Sigmoid colon (tissue), 7 donors: Measurements from ENCODE around the gene GLS. TPM values are rescaled to one million over a fixed set of nuclear protein-coding genes. Genes with fewer than 3 reads are reported as not detected.
"Not testable (repeated sequence)": the region's sequence is repeated elsewhere in the genome, so short reads cannot be mapped to it uniquely, and the experiment has no call there.

ENCODE experiments used
- DNase-seq: peaks from one replicate; pipeline ENCODE4 v3.0.0-alpha.2; 2019
- H3K27ac ChIP-seq, 4 donors: fragments of 200-600 bp; sonication (generic); one replicate each; pipeline ENCODE4 v1.5.1; 2016 to 2019; ENCODE audit warnings: mild to moderate bottlenecking in 1 of 4
- H3K27me3 ChIP-seq, 3 donors: fragments of 200-600 bp; sonication (generic); one replicate each; pipeline ENCODE4 v1.5.1; 2019; ENCODE audit warnings: mild to moderate bottlenecking in 1 of 3
- H3K36me3 ChIP-seq, 4 donors: fragments of 200-600 bp; sonication (generic); one replicate each; pipeline ENCODE4 v1.5.1; 2016 to 2019
- H3K4me1 ChIP-seq, 4 donors: fragments of 200-600 bp; sonication (generic); one replicate each; pipeline ENCODE4 v1.5.1; 2017 to 2019
- H3K4me3 ChIP-seq, 4 donors: fragments of 200-600 bp; sonication (generic); one replicate each; pipeline ENCODE4 v1.5.1; 2017 to 2019; ENCODE audit warnings: mild to moderate bottlenecking in 2 of 4, moderate library complexity in 1 of 4
- H3K9me3 ChIP-seq, 4 donors: fragments of 200-600 bp in 3 of 4; sonication (generic) in 3 of 4; one replicate each; pipeline versions ENCODE4 v1.5.1 to v1.6.1; 2013 to 2019
- CTCF ChIP-seq, 4 experiments: fragments of 450-650 bp in 3 of 4; fragments of 200-600 bp in 1 of 4; IDR thresholded peaks; one replicate each; pipeline ENCODE4 v1.5.1; 2016 to 2019; ENCODE audit warnings: antibody characterized with exemption in 4 of 4, mild to moderate bottlenecking in 3 of 4, moderate library complexity in 2 of 4
- EP300 ChIP-seq, 4 donors: sonication (generic); formaldehyde crosslinking; IDR thresholded peaks; one replicate each; pipeline ENCODE4 v1.6.1; 2017; ENCODE audit warnings: antibody characterized with exemption in 4 of 4
- POLR2A ChIP-seq, 2 donors: fragments of 450-650 bp; IDR thresholded peaks; one replicate each; pipeline ENCODE4 v1.6.1; 2016; ENCODE audit warnings: antibody characterized with exemption in 2 of 2, mild to moderate bottlenecking in 2 of 2, moderate library complexity in 2 of 2
- POLR2AphosphoS5 ChIP-seq, 4 donors: sonication (generic); formaldehyde crosslinking; IDR thresholded peaks; one replicate each; pipeline ENCODE4 v1.6.1; 2017; ENCODE audit warnings: antibody characterized with exemption in 4 of 4
- WGBS, 2 donors: extraction: QIAGEN DNeasy Blood & Tissue Kit; methylation state at CpG; one replicate each; pipeline ENCODE4 v1.1.7; 2013; 5-methylcytosine and 5-hydroxymethylcytosine counted together
- intact Hi-C: fragments of 100-400 bp; cut with DNase I; formaldehyde crosslinking; loops from one replicate; pipeline ENCODE4 v1.15.1; 2023
- polyA plus RNA-seq, 3 donors: library from polyadenylated mRNA; stranded (reverse); fragments of 200-250 nt; gene quantifications; one replicate each; pipeline ENCODE4 v1.2.3, GENCODE V29; 2013
- total RNA-seq, 4 donors: library from RNA; depleted of rRNA; stranded (reverse); fragments of >200 nt; gene quantifications; one replicate each; pipeline ENCODE4 v1.1.0, GENCODE V29; 2016
- donor health status: healthy with polysubstance abuse.
- donor health status: Bipolar disorder and iron deficiency.
- donor health status: healthy.

Gene GLS
- total and polyA plus RNA-seq, 7 donors: 15.0 to 139 (median 87.1) TPM

GRCh38 chr2:190860985-190861680 is 19.5 kb upstream of the GLS start:
- H3K4me1 ChIP-seq: peaks cover 0 to 47% (median 44%) of the 10 kb centered on the region in 4 donors
- no peaks in the 10 kb centered on the region for H3K9me3 ChIP-seq
- 88 to 89% methylated on average over 5 of the region's 5 CpGs for WGBS, 2 donors

GRCh38 chr2:190862128-190862527 is 18.5 kb upstream of the GLS start:
- H3K36me3 ChIP-seq, H3K27me3 ChIP-seq, DNase-seq, H3K27ac ChIP-seq, intact Hi-C loops, H3K9me3 ChIP-seq, H3K4me3 ChIP-seq: not testable (repeated sequence)
- H3K4me1 ChIP-seq: peaks cover 0 to 51% (median 44%) of the 10 kb centered on the region in 4 donors

More at GRCh38 chr2:190860985-190861680, 19.5 kb upstream of the GLS start:
- intact Hi-C loops: no loop called here
- Histone ChIP-seq H3K27me3 (no peaks in the 10 kb centered on the region), H3K4me3 (no peak overlapping the region), H3K36me3 (no peaks in the 10 kb centered on the region), H3K27ac (peak overlapping the region in 3 of 4 donors; percentile 2 to 50 (median 49))
- DNase-seq: no peak
- no peak for TF ChIP-seq POLR2AphosphoS5 (IDR thresholded peaks at IDR 0.05)
- TF ChIP-seq POLR2A (IDR thresholded peaks at IDR 0.05): no peak
- no peak for TF ChIP-seq CTCF (IDR thresholded peaks at IDR 0.05)
- TF ChIP-seq EP300 (IDR thresholded peaks at IDR 0.05): no peak

GRCh38 chr2:190862571-190862991 is 18.0 kb upstream of the GLS start:
- Histone ChIP-seq H3K36me3 (no peaks in the 10 kb centered on the region), H3K9me3 (no peaks in the 10 kb centered on the region), H3K4me3 (no peak overlapping the region), H3K27ac (no peak overlapping the region), H3K27me3 (no peaks in the 10 kb centered on the region), H3K4me1 (peaks cover 0 to 54% (median 47%) of the 10 kb centered on the region in 4 donors)
- TF ChIP-seq POLR2A (IDR thresholded peaks at IDR 0.05) (no peak), POLR2AphosphoS5 (IDR thresholded peaks at IDR 0.05) (no peak), CTCF (IDR thresholded peaks at IDR 0.05) (no peak), EP300 (IDR thresholded peaks at IDR 0.05) (no peak)
- WGBS, 2 donors: 82 to 92% methylated on average over 2 of the region's 2 CpGs
- intact Hi-C loops: no loop called here
- no peak for DNase-seq

- Histone ChIP-seq H3K27me3 (no peaks in the 10 kb centered on the region), H3K36me3 (no peaks in the 10 kb centered on the region), H3K4me1 (peaks cover 0 to 50% (median 46%) of the 10 kb centered on the region in 4 donors), H3K9me3 (no peaks in the 10 kb centered on the region), H3K27ac (peak overlapping the region in 3 of 4 donors; percentile 14 to 65 (median 62)), H3K4me3 (no peak overlapping the region)
- intact Hi-C loops: no loop called here
- no peak for DNase-seq
- 13 to 57% methylated on average over 3 of the region's 3 CpGs for WGBS, 2 donors
- TF ChIP-seq EP300 (IDR thresholded peaks at IDR 0.05) (no peak), POLR2AphosphoS5 (IDR thresholded peaks at IDR 0.05) (no peak), CTCF (IDR thresholded peaks at IDR 0.05) (no peak), POLR2A (IDR thresholded peaks at IDR 0.05) (no peak)
Measured at GRCh38 chr2:190863946-190864345, 16.7 kb upstream of the GLS start.

GRCh38 chr2:190864375-190864774 is 16.2 kb upstream of the GLS start:
- DNase-seq: no peak
- Histone ChIP-seq H3K27ac (peak overlapping the region in 3 of 4 donors; percentile 14 to 65 (median 62)), H3K4me3 (no peak overlapping the region), H3K9me3 (no peaks in the 10 kb centered on the region), H3K4me1 (peaks cover 0 to 45% (median 43%) of the 10 kb centered on the region in 4 donors), H3K36me3 (no peaks in the 10 kb centered on the region), H3K27me3 (no peaks in the 10 kb centered on the region)
- TF ChIP-seq POLR2AphosphoS5 (IDR thresholded peaks at IDR 0.05) (no peak), POLR2A (IDR thresholded peaks at IDR 0.05) (no peak), CTCF (IDR thresholded peaks at IDR 0.05) (no peak), EP300 (IDR thresholded peaks at IDR 0.05) (no peak)
- intact Hi-C loops: no loop called here
